Adrenal gland (tissue), 12 donors: ENCODE results near the gene MKX. TPM values are rescaled to one million over a fixed set of nuclear protein-coding genes. Genes with fewer than 3 reads are reported as not detected.
A peak's percentile ranks its signal among the peaks of the same experiment; 100 is the strongest.

Experiments used
- DNase-seq, 7 donors: peaks; one replicate each; pipeline ENCODE4 v3.0.0-alpha.2; 2019 to 2020
- H3K27ac ChIP-seq, 5 donors: fragments of 200-600 bp; sonication (generic) in 4 of 5; 1 replicate in 3 of 5; 2 replicates in 2 of 5; pipeline versions ENCODE4 v1.5.1 to v1.8.0; 2016 to 2020; ENCODE audit warnings: mild to moderate bottlenecking in 1 of 5
- H3K27me3 ChIP-seq: fragments of 200-600 bp; 2 replicates; pipeline ENCODE4 v1.8.0; 2021
- H3K36me3 ChIP-seq, 2 donors: fragments of 200-600 bp; replicated peaks in 1 of 2; 1 replicate in 1 of 2; 2 replicates in 1 of 2; pipeline versions ENCODE4 v1.5.1 to v1.8.0; 2018 to 2022
- H3K4me1 ChIP-seq, 2 donors: fragments of 200-600 bp; replicated peaks in 1 of 2; 1 replicate in 1 of 2; 2 replicates in 1 of 2; pipeline versions ENCODE4 v1.5.1 to v1.8.0; 2018 to 2021
- H3K4me3 ChIP-seq, 4 donors: fragments of 200-600 bp; sonication (generic) in 3 of 4; one replicate each; pipeline ENCODE4 v1.5.1; 2016 to 2018
- H3K9me3 ChIP-seq, 3 donors: fragments of 200-600 bp; sonication (generic) in 1 of 3; replicated peaks in 1 of 3; 1 replicate in 2 of 3; 2 replicates in 1 of 3; pipeline versions ENCODE4 v1.5.1 to v1.8.0; 2016 to 2021
- CTCF ChIP-seq, 6 experiments: fragments of 450-650 bp in 4 of 6; fragments of 200-600 bp in 2 of 6; sonication (generic) in 1 of 6; IDR thresholded peaks; 1 replicate in 5 of 6; 2 replicates in 1 of 6; pipeline versions ENCODE4 v1.5.1 to v1.8.0; 2016 to 2021; ENCODE audit warnings: antibody characterized with exemption in 6 of 6, mild to moderate bottlenecking in 2 of 6, moderate library complexity in 1 of 6
- POLR2A ChIP-seq, 2 donors: fragments of 450-650 bp; IDR thresholded peaks; one replicate each; pipeline ENCODE4 v1.6.1; 2017; ENCODE audit warnings: antibody characterized with exemption in 2 of 2, mild to moderate bottlenecking in 2 of 2, moderate library complexity in 1 of 2
- WGBS, 4 donors: extraction: QIAGEN DNeasy Blood & Tissue Kit in 2 of 4; methylation state at CpG; one replicate each; pipeline versions ENCODE4 v1.1.5 to v1.1.7; 2013 to 2017; 5-methylcytosine and 5-hydroxymethylcytosine counted together
- intact Hi-C, 2 donors: fragments of 100-400 bp; cut with DNase I; formaldehyde crosslinking; loops; one replicate each; pipeline versions ENCODE4 v1.14.1 to v1.15.0; 2022 to 2023
- polyA plus RNA-seq, 3 donors: library from polyadenylated mRNA; stranded (reverse); fragments of 200-250 nt in 2 of 3; fragments of 350-450 nt in 1 of 3; fragmentation: Illumina TruSeq in 1 of 3; extraction: RNeasy Lipid Tissue Mini Kit (QIAGEN cat#74804) in 1 of 3; gene quantifications; one replicate each; pipeline ENCODE4 v1.2.3, GENCODE V29; 2013 to 2014
- total RNA-seq, 9 donors: library from RNA; depleted of rRNA in 4 of 9; stranded (reverse); fragments of >200 nt in 4 of 9; fragments of 120-200 nt in 1 of 9; fragmentation: NEBNext Ultra II Directional in 1 of 9; extraction: Animal tissue kit (Norgen Biotek cat#: 25700) in 1 of 9; gene quantifications; one replicate each; pipeline versions ENCODE4 v1.1.0 to v1.2.4, GENCODE V29; 2013 to 2023
- donor health status: healthy with polysubstance abuse.
- donor health status: Bipolar disorder and iron deficiency.
- donor health status: DM: yes; HTN: yes; CAD: no.
- donor health status: DM: no; HTN: no; CAD: no.
- donor health status: DM: no; HTN: no; CAD: no.
- donor health status: DM: yes; HTN: yes; CAD: no.

The MKX gene
- total and polyA plus RNA-seq, 12 donors: 0.06 to 5.4 (median 1.3) TPM

- Histone ChIP-seq H3K9me3 (no peaks in the 10 kb centered on the region), H3K27me3 (no peaks in the 10 kb centered on the region), H3K4me3 (no peak overlapping the region), H3K27ac (peak overlapping the region in 1 of 5 donors; percentile 36), H3K4me1 (peaks cover 7 to 22% of the 10 kb centered on the region in 2 donors), H3K36me3 (no peaks in the 10 kb centered on the region)
- intact Hi-C loops: no loop called here
- no peak for TF ChIP-seq POLR2A (IDR thresholded peaks at IDR 0.05)
- TF ChIP-seq CTCF (IDR thresholded peaks at IDR 0.05): no peak
- DNase-seq: no peak
- WGBS, 4 donors: 45 to 69% (median 62%) methylated on average over 2 of the region's 2 CpGs
Observed at GRCh38 chr10:27695706-27696105, 49.9 kb downstream of the MKX start.

- Histone ChIP-seq H3K4me1 (peaks cover 7 to 22% of the 10 kb centered on the region in 2 donors), H3K36me3 (no peaks in the 10 kb centered on the region), H3K27ac (no peak overlapping the region), H3K4me3 (no peak overlapping the region), H3K9me3 (no peaks in the 10 kb centered on the region), H3K27me3 (no peaks in the 10 kb centered on the region)
- 91 to 98% (median 94%) methylated on average over 6 of the region's 6 CpGs for WGBS, 4 donors
- intact Hi-C loops: no loop called here
- no peak for TF ChIP-seq CTCF (IDR thresholded peaks at IDR 0.05)
- no peak for TF ChIP-seq POLR2A (IDR thresholded peaks at IDR 0.05)
- DNase-seq: no peak
Observed at GRCh38 chr10:27695088-27695487, 50.5 kb downstream of the MKX start.

DNA sequence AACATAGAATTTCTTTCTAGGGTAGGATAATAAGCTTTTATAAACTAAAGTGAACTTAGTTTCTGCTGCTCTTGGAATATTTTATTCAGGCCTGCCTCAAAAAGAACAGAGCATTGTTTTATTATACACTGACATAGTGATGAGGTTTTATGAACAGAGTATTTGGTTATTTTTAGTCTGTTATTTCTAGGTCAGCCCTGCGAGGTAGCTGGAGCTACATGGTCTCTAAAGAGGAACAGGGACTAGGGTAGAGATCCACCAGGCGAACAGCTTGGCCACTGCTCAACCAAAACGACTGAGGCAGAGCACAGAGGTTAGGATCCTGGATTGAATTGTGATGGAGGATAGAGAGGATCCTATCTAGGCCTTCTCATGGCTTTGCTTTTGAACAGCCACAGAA, 53.0 kb downstream of the MKX start:
- WGBS, 4 donors: 52 to 78% (median 69%) methylated on average over 3 of the region's 3 CpGs

GRCh38 chr10:27688991-27689390, 56.6 kb downstream of the MKX start:
- WGBS, 4 donors: 91 to 95% (median 92%) methylated on average over 4 of the region's 4 CpGs
- no peak for DNase-seq
- Histone ChIP-seq H3K9me3 (no peaks in the 10 kb centered on the region), H3K27ac (no peak overlapping the region), H3K36me3 (no peaks in the 10 kb centered on the region), H3K27me3 (no peaks in the 10 kb centered on the region), H3K4me1 (no peaks in the 10 kb centered on the region), H3K4me3 (no peak overlapping the region)
- intact Hi-C loops: no loop called here
- TF ChIP-seq POLR2A (IDR thresholded peaks at IDR 0.05): no peak
- TF ChIP-seq CTCF (IDR thresholded peaks at IDR 0.05): no peak

More for the DNA sequence above, 53.0 kb downstream of the MKX start:
- Histone ChIP-seq H3K4me3 (no peak overlapping the region), H3K27me3 (no peaks in the 10 kb centered on the region), H3K4me1 (peaks cover 7 to 11% of the 10 kb centered on the region in 2 donors), H3K36me3 (no peaks in the 10 kb centered on the region), H3K9me3 (no peaks in the 10 kb centered on the region), H3K27ac (no peak overlapping the region)
- DNase-seq: no peak
- TF ChIP-seq POLR2A (IDR thresholded peaks at IDR 0.05) (no peak), CTCF (IDR thresholded peaks at IDR 0.05) (no peak)
- intact Hi-C loops: no loop called here
